ENCODE results near the gene CNTNAP4.

DNA sequence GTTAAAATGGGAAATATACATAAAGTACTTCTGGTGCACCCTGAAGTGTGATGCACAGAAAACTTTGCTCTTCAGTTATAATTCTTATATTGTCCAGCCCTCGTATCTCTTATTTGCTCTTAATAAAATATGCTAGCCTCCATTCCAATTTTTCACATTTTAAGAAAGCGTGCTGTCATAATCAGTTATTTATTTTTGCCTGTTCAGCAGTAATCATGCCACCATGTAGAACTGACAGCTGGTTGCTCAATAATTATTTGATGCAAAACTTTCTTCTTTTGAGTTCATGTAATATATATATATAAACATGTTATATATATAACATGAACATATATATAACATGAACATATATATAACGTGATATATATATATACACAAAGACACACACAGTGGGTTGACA is 294.6 kb downstream of the CNTNAP4 start:
- TF ChIP-seq, protein P1, sequence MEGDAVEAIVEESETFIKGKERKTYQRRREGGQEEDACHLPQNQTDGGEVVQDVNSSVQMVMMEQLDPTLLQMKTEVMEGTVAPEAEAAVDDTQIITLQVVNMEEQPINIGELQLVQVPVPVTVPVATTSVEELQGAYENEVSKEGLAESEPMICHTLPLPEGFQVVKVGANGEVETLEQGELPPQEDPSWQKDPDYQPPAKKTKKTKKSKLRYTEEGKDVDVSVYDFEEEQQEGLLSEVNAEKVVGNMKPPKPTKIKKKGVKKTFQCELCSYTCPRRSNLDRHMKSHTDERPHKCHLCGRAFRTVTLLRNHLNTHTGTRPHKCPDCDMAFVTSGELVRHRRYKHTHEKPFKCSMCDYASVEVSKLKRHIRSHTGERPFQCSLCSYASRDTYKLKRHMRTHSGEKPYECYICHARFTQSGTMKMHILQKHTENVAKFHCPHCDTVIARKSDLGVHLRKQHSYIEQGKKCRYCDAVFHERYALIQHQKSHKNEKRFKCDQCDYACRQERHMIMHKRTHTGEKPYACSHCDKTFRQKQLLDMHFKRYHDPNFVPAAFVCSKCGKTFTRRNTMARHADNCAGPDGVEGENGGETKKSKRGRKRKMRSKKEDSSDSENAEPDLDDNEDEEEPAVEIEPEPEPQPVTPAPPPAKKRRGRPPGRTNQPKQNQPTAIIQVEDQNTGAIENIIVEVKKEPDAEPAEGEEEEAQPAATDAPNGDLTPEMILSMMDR (IDR thresholded peaks at IDR 0.05; ENCODE audit: low read depth, low read length, missing input control) = no peak
- TF ChIP-seq JUND (IDR thresholded peaks at IDR 0.05) (no peak), RAD21 (IDR thresholded peaks at IDR 0.05) (no peak), SP1 (IDR thresholded peaks at IDR 0.05) (no peak), RXRA (IDR thresholded peaks at IDR 0.05) (no peak), EGR1 (IDR thresholded peaks at IDR 0.05; ENCODE audit: low read depth in 2 of 2) (no peak), TAF1 (conservative IDR thresholded peaks at IDR 0.05) (no peak), NR2F2 (IDR thresholded peaks at IDR 0.05) (no peak), YY1 (IDR thresholded peaks at IDR 0.05) (no peak)
- TF ChIP-seq, protein P2, sequence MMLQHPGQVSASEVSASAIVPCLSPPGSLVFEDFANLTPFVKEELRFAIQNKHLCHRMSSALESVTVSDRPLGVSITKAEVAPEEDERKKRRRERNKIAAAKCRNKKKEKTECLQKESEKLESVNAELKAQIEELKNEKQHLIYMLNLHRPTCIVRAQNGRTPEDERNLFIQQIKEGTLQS (IDR thresholded peaks at IDR 0.05) = no peak
- TF ChIP-seq, protein P3, sequence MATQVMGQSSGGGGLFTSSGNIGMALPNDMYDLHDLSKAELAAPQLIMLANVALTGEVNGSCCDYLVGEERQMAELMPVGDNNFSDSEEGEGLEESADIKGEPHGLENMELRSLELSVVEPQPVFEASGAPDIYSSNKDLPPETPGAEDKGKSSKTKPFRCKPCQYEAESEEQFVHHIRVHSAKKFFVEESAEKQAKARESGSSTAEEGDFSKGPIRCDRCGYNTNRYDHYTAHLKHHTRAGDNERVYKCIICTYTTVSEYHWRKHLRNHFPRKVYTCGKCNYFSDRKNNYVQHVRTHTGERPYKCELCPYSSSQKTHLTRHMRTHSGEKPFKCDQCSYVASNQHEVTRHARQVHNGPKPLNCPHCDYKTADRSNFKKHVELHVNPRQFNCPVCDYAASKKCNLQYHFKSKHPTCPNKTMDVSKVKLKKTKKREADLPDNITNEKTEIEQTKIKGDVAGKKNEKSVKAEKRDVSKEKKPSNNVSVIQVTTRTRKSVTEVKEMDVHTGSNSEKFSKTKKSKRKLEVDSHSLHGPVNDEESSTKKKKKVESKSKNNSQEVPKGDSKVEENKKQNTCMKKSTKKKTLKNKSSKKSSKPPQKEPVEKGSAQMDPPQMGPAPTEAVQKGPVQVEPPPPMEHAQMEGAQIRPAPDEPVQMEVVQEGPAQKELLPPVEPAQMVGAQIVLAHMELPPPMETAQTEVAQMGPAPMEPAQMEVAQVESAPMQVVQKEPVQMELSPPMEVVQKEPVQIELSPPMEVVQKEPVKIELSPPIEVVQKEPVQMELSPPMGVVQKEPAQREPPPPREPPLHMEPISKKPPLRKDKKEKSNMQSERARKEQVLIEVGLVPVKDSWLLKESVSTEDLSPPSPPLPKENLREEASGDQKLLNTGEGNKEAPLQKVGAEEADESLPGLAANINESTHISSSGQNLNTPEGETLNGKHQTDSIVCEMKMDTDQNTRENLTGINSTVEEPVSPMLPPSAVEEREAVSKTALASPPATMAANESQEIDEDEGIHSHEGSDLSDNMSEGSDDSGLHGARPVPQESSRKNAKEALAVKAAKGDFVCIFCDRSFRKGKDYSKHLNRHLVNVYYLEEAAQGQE (IDR thresholded peaks at IDR 0.05) = no peak
- TF ChIP-seq, protein P4, sequence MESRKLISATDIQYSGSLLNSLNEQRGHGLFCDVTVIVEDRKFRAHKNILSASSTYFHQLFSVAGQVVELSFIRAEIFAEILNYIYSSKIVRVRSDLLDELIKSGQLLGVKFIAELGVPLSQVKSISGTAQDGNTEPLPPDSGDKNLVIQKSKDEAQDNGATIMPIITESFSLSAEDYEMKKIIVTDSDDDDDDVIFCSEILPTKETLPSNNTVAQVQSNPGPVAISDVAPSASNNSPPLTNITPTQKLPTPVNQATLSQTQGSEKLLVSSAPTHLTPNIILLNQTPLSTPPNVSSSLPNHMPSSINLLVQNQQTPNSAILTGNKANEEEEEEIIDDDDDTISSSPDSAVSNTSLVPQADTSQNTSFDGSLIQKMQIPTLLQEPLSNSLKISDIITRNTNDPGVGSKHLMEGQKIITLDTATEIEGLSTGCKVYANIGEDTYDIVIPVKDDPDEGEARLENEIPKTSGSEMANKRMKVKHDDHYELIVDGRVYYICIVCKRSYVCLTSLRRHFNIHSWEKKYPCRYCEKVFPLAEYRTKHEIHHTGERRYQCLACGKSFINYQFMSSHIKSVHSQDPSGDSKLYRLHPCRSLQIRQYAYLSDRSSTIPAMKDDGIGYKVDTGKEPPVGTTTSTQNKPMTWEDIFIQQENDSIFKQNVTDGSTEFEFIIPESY (IDR thresholded peaks at IDR 0.05) = no peak

All from liver (tissue), 3 donors.